ENCODE results near the gene PLD2.
"Not testable (repeated sequence)": the region's sequence is repeated elsewhere in the genome, so short reads cannot be mapped to it uniquely, and the experiment has no call there.

PLD2 gene

GRCh38 chr17:4861052-4861451, 54.1 kb downstream of the PLD2 start:
- Histone ChIP-seq H3K27me3 (ENCODE audit: control insufficient read depth, low read length) (no peaks in the 10 kb centered on the region), H3K9me3 (ENCODE audit: control insufficient read depth, insufficient read depth, low read length) (no peaks in the 10 kb centered on the region), H3F3A (ENCODE audit: control insufficient read depth, insufficient read depth) (no peaks in the 10 kb centered on the region), H3K79me2 (ENCODE audit: control insufficient read depth, low read length) (no peaks in the 10 kb centered on the region), H3K4me2 (ENCODE audit: low read length) (no peak overlapping the region), H4K20me1 (ENCODE audit: control insufficient read depth, insufficient read depth, low read depth, low read length) (no peaks in the 10 kb centered on the region), H3K4me1 (ENCODE audit: control insufficient read depth, low read length) (no peaks in the 10 kb centered on the region), H3K4me3 (ENCODE audit: low read length) (no peak overlapping the region), H3K27ac (ENCODE audit: low read depth, low read length) (no peak overlapping the region), H3K36me3 (ENCODE audit: control insufficient read depth, low read length) (no peaks in the 10 kb centered on the region; the same call in 1 of the 2 replicates), H3K9me2 (replicated peaks; ENCODE audit: control insufficient read depth, low read length) (no peaks in the 10 kb centered on the region)
- TF ChIP-seq, protein P1, sequence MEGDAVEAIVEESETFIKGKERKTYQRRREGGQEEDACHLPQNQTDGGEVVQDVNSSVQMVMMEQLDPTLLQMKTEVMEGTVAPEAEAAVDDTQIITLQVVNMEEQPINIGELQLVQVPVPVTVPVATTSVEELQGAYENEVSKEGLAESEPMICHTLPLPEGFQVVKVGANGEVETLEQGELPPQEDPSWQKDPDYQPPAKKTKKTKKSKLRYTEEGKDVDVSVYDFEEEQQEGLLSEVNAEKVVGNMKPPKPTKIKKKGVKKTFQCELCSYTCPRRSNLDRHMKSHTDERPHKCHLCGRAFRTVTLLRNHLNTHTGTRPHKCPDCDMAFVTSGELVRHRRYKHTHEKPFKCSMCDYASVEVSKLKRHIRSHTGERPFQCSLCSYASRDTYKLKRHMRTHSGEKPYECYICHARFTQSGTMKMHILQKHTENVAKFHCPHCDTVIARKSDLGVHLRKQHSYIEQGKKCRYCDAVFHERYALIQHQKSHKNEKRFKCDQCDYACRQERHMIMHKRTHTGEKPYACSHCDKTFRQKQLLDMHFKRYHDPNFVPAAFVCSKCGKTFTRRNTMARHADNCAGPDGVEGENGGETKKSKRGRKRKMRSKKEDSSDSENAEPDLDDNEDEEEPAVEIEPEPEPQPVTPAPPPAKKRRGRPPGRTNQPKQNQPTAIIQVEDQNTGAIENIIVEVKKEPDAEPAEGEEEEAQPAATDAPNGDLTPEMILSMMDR (IDR thresholded peaks at IDR 0.05; ENCODE audit: low read depth, low read length, poor library complexity, severe bottlenecking) = no peak
- TF ChIP-seq EZH2phosphoT487 (IDR thresholded peaks at IDR 0.05; ENCODE audit: borderline replicate concordance, low read length) = no peak

- Histone ChIP-seq H3F3A (ENCODE audit: control insufficient read depth, insufficient read depth) (no peaks in the 10 kb centered on the region), H3K9me3 (ENCODE audit: control insufficient read depth, insufficient read depth, low read length) (no peaks in the 10 kb centered on the region), H4K20me1 (ENCODE audit: control insufficient read depth, insufficient read depth, low read depth, low read length) (no peaks in the 10 kb centered on the region), H3K36me3 (ENCODE audit: control insufficient read depth, low read length) (no peaks in the 10 kb centered on the region; the same call in 1 of the 2 replicates), H3K27me3 (ENCODE audit: control insufficient read depth, low read length) (no peaks in the 10 kb centered on the region), H3K4me1 (ENCODE audit: control insufficient read depth, low read length) (no peaks in the 10 kb centered on the region), H3K4me2 (ENCODE audit: low read length) (no peak overlapping the region), H3K27ac (ENCODE audit: low read depth, low read length) (no peak overlapping the region), H3K79me2 (ENCODE audit: control insufficient read depth, low read length) (no peaks in the 10 kb centered on the region), H3K4me3 (ENCODE audit: low read length) (no peak overlapping the region), H3K9me2 (replicated peaks; ENCODE audit: control insufficient read depth, low read length) (no peaks in the 10 kb centered on the region)
- TF ChIP-seq, protein P1 (IDR thresholded peaks at IDR 0.05; ENCODE audit: low read depth, low read length, poor library complexity, severe bottlenecking) = no peak
- TF ChIP-seq EZH2phosphoT487 (IDR thresholded peaks at IDR 0.05; ENCODE audit: borderline replicate concordance, low read length) = no peak
These were observed 55.8 kb downstream of the PLD2 start for GRCh38 chr17:4862720-4863119.

- Histone ChIP-seq H3K27ac (ENCODE audit: low read depth, low read length) (no peak overlapping the region), H3K4me1 (ENCODE audit: control insufficient read depth, low read length) (no peaks in the 10 kb centered on the region), H3K79me2 (ENCODE audit: control insufficient read depth, low read length) (peaks cover 1% of the 10 kb centered on the region; the same call in 1 of the 2 replicates), H3K27me3 (ENCODE audit: control insufficient read depth, low read length) (no peaks in the 10 kb centered on the region), H3K4me3 (ENCODE audit: low read length) (no peak overlapping the region), H3F3A (ENCODE audit: control insufficient read depth, insufficient read depth) (no peaks in the 10 kb centered on the region), H3K9me2 (replicated peaks; ENCODE audit: control insufficient read depth, low read length) (no peaks in the 10 kb centered on the region), H4K20me1 (ENCODE audit: control insufficient read depth, insufficient read depth, low read depth, low read length) (no peaks in the 10 kb centered on the region), H3K9me3 (ENCODE audit: control insufficient read depth, insufficient read depth, low read length) (no peaks in the 10 kb centered on the region), H3K36me3 (ENCODE audit: control insufficient read depth, low read length) (no peaks in the 10 kb centered on the region; the same call in 1 of the 2 replicates), H3K4me2 (ENCODE audit: low read length) (no peak overlapping the region)
- TF ChIP-seq, protein P1 (IDR thresholded peaks at IDR 0.05; ENCODE audit: low read depth, low read length, poor library complexity, severe bottlenecking) = no peak
- TF ChIP-seq EZH2phosphoT487 (IDR thresholded peaks at IDR 0.05; ENCODE audit: borderline replicate concordance, low read length) = no peak
These were observed 56.4 kb downstream of the PLD2 start for GRCh38 chr17:4863321-4863720.

- not testable (repeated sequence) for H3K9me3 ChIP-seq (ENCODE audit: control insufficient read depth, insufficient read depth, low read length); H3K27ac ChIP-seq (ENCODE audit: low read depth, low read length); H3K36me3 ChIP-seq (ENCODE audit: control insufficient read depth, low read length); H3K27me3 ChIP-seq (ENCODE audit: control insufficient read depth, low read length); H3K79me2 ChIP-seq (ENCODE audit: control insufficient read depth, low read length); H4K20me1 ChIP-seq (ENCODE audit: control insufficient read depth, insufficient read depth, low read depth, low read length); H3K9me2 ChIP-seq (replicated peaks; ENCODE audit: control insufficient read depth, low read length); H3K4me2 ChIP-seq (ENCODE audit: low read length); H3K4me3 ChIP-seq (ENCODE audit: low read length); H3F3A ChIP-seq (ENCODE audit: control insufficient read depth, insufficient read depth); H3K4me1 ChIP-seq (ENCODE audit: control insufficient read depth, low read length)
These were observed 60.6 kb downstream of the PLD2 start for GRCh38 chr17:4867535-4867934.

DNA sequence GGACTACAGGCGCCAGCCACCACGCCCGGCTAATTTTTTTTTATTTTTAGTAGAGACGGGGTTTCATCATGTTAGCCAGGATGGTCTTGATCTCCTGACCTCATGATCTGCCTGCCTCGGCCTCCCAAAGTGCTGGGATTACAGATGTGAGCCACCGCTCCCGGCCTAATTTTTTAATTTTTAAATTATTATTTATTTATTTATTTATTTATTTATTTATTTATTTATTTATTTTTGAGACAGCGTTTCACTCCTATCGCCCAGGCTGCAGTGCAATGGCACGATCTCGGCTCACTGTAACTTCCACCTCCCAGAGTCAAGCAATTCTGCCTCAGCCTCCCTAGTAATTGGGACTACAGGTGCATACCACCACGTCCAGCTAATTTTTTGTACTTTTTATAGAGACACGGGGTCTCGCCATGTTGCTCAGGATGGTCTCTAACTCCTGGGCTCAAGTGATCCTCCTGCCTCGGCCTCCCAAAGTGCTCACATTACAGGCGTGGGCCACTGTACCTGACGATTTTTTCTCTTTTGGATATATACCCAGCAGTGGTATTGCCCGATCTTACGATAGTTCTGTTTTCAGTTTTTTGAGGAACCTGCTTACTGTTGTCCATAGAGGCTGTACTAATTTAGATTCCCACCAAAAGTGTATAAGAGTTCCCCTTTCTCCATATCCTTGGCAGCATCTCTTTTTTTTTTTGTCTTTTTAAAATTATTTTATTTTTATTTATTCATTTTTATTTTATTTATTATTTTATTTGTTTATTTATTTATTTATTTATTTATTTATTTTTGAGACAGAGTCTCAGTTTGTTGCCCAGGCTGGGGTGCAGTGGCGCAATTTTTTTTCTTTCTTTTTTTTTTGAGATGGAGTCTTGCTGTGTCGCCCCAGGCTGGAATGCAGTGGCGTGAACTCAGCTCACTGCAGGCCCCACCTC, 62.4 kb downstream of the PLD2 start:
- H3K4me3 ChIP-seq (ENCODE audit: low read length); H3K4me1 ChIP-seq (ENCODE audit: control insufficient read depth, low read length); H3K27me3 ChIP-seq (ENCODE audit: control insufficient read depth, low read length); H3K9me2 ChIP-seq (replicated peaks; ENCODE audit: control insufficient read depth, low read length); H3K4me2 ChIP-seq (ENCODE audit: low read length); H3K36me3 ChIP-seq (ENCODE audit: control insufficient read depth, low read length); H3K9me3 ChIP-seq (ENCODE audit: control insufficient read depth, insufficient read depth, low read length); H4K20me1 ChIP-seq (ENCODE audit: control insufficient read depth, insufficient read depth, low read depth, low read length); H3K27ac ChIP-seq (ENCODE audit: low read depth, low read length); H3F3A ChIP-seq (ENCODE audit: control insufficient read depth, insufficient read depth); H3K79me2 ChIP-seq (ENCODE audit: control insufficient read depth, low read length): not testable (repeated sequence)

All from DOHH2 (cell line).